Measurements from ENCODE around the gene SDHA.

DNA sequence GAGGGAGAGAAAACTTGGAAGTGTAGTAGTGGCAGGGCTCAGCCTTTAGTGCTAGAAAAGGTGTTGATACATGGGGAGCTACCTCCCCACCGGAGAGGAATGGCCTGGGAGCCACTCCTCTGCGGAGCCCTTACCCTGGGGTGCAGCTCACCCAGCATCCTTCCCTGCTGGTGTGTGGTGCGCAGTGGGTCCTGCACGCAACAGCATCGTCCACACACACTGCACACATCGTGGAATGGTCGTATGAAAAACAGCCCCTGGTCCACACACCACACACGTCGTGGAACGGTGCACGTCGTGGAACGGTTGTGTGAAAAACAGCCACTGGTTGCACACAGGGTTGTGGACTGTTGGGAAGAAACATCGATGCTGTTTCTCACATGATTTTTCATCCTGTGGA, 87.3 kb downstream of the SDHA start:
- no peak for TF ChIP-seq TAF1 (CRISPR knock-in tag; IDR thresholded peaks at IDR 0.05)
- TF ChIP-seq REST (IDR thresholded peaks at IDR 0.05; ENCODE audit: borderline replicate concordance in 1 of 2, low read depth in 1 of 2, low read length in 2 of 2): no peak
- TF ChIP-seq, protein P1, sequence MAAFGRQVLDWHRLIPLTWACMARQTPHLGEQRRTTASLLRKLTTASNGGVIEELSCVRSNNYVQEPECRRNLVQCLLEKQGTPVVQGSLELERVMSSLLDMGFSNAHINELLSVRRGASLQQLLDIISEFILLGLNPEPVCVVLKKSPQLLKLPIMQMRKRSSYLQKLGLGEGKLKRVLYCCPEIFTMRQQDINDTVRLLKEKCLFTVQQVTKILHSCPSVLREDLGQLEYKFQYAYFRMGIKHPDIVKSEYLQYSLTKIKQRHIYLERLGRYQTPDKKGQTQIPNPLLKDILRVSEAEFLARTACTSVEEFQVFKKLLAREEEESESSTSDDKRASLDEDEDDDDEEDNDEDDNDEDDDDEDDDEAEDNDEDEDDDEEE (CRISPR knock-in tag; IDR thresholded peaks at IDR 0.05): no peak
- TF ChIP-seq, protein P2, sequence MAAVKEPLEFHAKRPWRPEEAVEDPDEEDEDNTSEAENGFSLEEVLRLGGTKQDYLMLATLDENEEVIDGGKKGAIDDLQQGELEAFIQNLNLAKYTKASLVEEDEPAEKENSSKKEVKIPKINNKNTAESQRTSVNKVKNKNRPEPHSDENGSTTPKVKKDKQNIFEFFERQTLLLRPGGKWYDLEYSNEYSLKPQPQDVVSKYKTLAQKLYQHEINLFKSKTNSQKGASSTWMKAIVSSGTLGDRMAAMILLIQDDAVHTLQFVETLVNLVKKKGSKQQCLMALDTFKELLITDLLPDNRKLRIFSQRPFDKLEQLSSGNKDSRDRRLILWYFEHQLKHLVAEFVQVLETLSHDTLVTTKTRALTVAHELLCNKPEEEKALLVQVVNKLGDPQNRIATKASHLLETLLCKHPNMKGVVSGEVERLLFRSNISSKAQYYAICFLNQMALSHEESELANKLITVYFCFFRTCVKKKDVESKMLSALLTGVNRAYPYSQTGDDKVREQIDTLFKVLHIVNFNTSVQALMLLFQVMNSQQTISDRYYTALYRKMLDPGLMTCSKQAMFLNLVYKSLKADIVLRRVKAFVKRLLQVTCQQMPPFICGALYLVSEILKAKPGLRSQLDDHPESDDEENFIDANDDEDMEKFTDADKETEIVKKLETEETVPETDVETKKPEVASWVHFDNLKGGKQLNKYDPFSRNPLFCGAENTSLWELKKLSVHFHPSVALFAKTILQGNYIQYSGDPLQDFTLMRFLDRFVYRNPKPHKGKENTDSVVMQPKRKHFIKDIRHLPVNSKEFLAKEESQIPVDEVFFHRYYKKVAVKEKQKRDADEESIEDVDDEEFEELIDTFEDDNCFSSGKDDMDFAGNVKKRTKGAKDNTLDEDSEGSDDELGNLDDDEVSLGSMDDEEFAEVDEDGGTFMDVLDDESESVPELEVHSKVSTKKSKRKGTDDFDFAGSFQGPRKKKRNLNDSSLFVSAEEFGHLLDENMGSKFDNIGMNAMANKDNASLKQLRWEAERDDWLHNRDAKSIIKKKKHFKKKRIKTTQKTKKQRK (IDR thresholded peaks at IDR 0.05; ENCODE audit: low read length): no peak
- TF ChIP-seq CTCF (CRISPR knock-in tag; IDR thresholded peaks at IDR 0.05): no peak
- no peak for TF ChIP-seq EZH2 (conservative IDR thresholded peaks at IDR 0.05; ENCODE audit: low read depth, low read length)
- TF ChIP-seq ZNF660 (CRISPR knock-in tag; IDR thresholded peaks at IDR 0.05; ENCODE audit: borderline replicate concordance, low read depth): no peak
- TF ChIP-seq, protein P3, sequence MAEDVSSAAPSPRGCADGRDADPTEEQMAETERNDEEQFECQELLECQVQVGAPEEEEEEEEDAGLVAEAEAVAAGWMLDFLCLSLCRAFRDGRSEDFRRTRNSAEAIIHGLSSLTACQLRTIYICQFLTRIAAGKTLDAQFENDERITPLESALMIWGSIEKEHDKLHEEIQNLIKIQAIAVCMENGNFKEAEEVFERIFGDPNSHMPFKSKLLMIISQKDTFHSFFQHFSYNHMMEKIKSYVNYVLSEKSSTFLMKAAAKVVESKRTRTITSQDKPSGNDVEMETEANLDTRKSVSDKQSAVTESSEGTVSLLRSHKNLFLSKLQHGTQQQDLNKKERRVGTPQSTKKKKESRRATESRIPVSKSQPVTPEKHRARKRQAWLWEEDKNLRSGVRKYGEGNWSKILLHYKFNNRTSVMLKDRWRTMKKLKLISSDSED (CRISPR knock-in tag; IDR thresholded peaks at IDR 0.05): no peak
- no peak for TF ChIP-seq PATZ1 (CRISPR knock-in tag; IDR thresholded peaks at IDR 0.05)
- TF ChIP-seq ZBTB1 (CRISPR knock-in tag; IDR thresholded peaks at IDR 0.05; ENCODE audit: borderline replicate concordance): no peak
- no peak for TF ChIP-seq THAP11 (CRISPR knock-in tag; IDR thresholded peaks at IDR 0.05)
- no peak for TF ChIP-seq KLF16 (CRISPR knock-in tag; IDR thresholded peaks at IDR 0.05)
- TF ChIP-seq NCOA1 (CRISPR knock-in tag; IDR thresholded peaks at IDR 0.05): no peak
